ENCODE measurements around the gene MAN1A2. TPM values are rescaled to one million over a fixed set of nuclear protein-coding genes. Genes with fewer than 3 reads are reported as not detected.
"Not testable (repeated sequence)": the region's sequence is repeated elsewhere in the genome, so short reads cannot be mapped to it uniquely, and the experiment has no call there.

MAN1A2 gene
- polyA plus RNA-seq, 3 donors, result 47.2 to 51.4 (median 48.7) TPM

GRCh38 chr1:117555806-117556205, 188.6 kb downstream of the MAN1A2 start:
- no peak for DNase-seq (ENCODE audit: low read depth in 3 of 3, low spot score in 2 of 3)

GRCh38 chr1:117556341-117556740, 189.1 kb downstream of the MAN1A2 start:
- DNase-seq (ENCODE audit: low read depth in 3 of 3, low spot score in 2 of 3), result no peak

GRCh38 chr1:117556976-117557375, 189.7 kb downstream of the MAN1A2 start:
- no peak for DNase-seq (ENCODE audit: low read depth in 3 of 3, low spot score in 2 of 3)

GRCh38 chr1:117558451-117558850, 191.2 kb downstream of the MAN1A2 start:
- DNase-seq (ENCODE audit: low read depth in 3 of 3, low spot score in 2 of 3), result not testable (repeated sequence)

- no peak for DNase-seq (ENCODE audit: low read depth in 3 of 3, low spot score in 2 of 3)
These were observed 191.9 kb downstream of the MAN1A2 start for GRCh38 chr1:117559139-117559538.

GRCh38 chr1:117559985-117560384, 192.7 kb downstream of the MAN1A2 start:
- no peak for DNase-seq (ENCODE audit: low read depth in 3 of 3, low spot score in 2 of 3)

- no peak for DNase-seq (ENCODE audit: low read depth in 3 of 3, low spot score in 2 of 3)
These were observed 193.8 kb downstream of the MAN1A2 start for GRCh38 chr1:117561071-117561470.

- no peak for DNase-seq (ENCODE audit: low read depth in 3 of 3, low spot score in 2 of 3)
These were observed 194.3 kb downstream of the MAN1A2 start for GRCh38 chr1:117561551-117561950.

- DNase-seq (ENCODE audit: low read depth in 3 of 3, low spot score in 2 of 3), result no peak
These were observed 195.6 kb downstream of the MAN1A2 start for GRCh38 chr1:117562581-117563491.

- no peak for DNase-seq (ENCODE audit: low read depth in 3 of 3, low spot score in 2 of 3)
These were observed 196.2 kb downstream of the MAN1A2 start for GRCh38 chr1:117563492-117563875.

- no peak for DNase-seq (ENCODE audit: low read depth in 3 of 3, low spot score in 2 of 3)
These were observed 197.2 kb downstream of the MAN1A2 start for GRCh38 chr1:117564227-117565075.

- no peak for DNase-seq (ENCODE audit: low read depth in 3 of 3, low spot score in 2 of 3)
These were observed 197.9 kb downstream of the MAN1A2 start for GRCh38 chr1:117565076-117565556.

- no peak for DNase-seq (ENCODE audit: low read depth in 3 of 3, low spot score in 2 of 3)
These were observed 198.7 kb downstream of the MAN1A2 start for GRCh38 chr1:117565745-117566455.

GRCh38 chr1:117566556-117566955, 199.3 kb downstream of the MAN1A2 start:
- DNase-seq (ENCODE audit: low read depth in 3 of 3, low spot score in 2 of 3), result no peak

- DNase-seq (ENCODE audit: low read depth in 3 of 3, low spot score in 2 of 3), result no peak
These were observed 200.2 kb downstream of the MAN1A2 start for GRCh38 chr1:117567435-117567834.

- no peak for DNase-seq (ENCODE audit: low read depth in 3 of 3, low spot score in 2 of 3)
These were observed 200.7 kb downstream of the MAN1A2 start for GRCh38 chr1:117567976-117568375.

- no peak for DNase-seq (ENCODE audit: low read depth in 3 of 3, low spot score in 2 of 3)
These were observed 201.8 kb downstream of the MAN1A2 start for GRCh38 chr1:117568999-117569398.

- no peak for DNase-seq (ENCODE audit: low read depth in 3 of 3, low spot score in 2 of 3)
These were observed 202.6 kb downstream of the MAN1A2 start for GRCh38 chr1:117569856-117570255.

GRCh38 chr1:117570988-117571409, 203.8 kb downstream of the MAN1A2 start:
- DNase-seq (ENCODE audit: low read depth in 3 of 3, low spot score in 2 of 3), result no peak

GRCh38 chr1:117571496-117571895, 204.2 kb downstream of the MAN1A2 start:
- DNase-seq (ENCODE audit: low read depth in 3 of 3, low spot score in 2 of 3), result no peak

- no peak for DNase-seq (ENCODE audit: low read depth in 3 of 3, low spot score in 2 of 3)
These were observed 205.3 kb downstream of the MAN1A2 start for GRCh38 chr1:117572546-117572945.
